ENCODE measurements around the gene KRT7.

KRT7 gene

GRCh38 chr12:52225752-52226151, 7.3 kb upstream of the KRT7 start:
- no peak for DNase-seq (ENCODE audit: low read depth)
- H3K4me3 ChIP-seq (ENCODE audit: low read depth, low read length), result no peak overlapping the region
- no peak for TF ChIP-seq CTCF (conservative IDR thresholded peaks at IDR 0.05; ENCODE audit: low read depth, low read length)

- peak; percentile 73 for DNase-seq (ENCODE audit: low read depth)
- H3K4me3 ChIP-seq (ENCODE audit: low read depth, low read length), result no peak overlapping the region
- TF ChIP-seq CTCF (conservative IDR thresholded peaks at IDR 0.05; ENCODE audit: low read depth, low read length), result no peak
Observed at GRCh38 chr12:52226446-52226845, 6.6 kb upstream of the KRT7 start.

- TF ChIP-seq CTCF (conservative IDR thresholded peaks at IDR 0.05; ENCODE audit: low read depth, low read length), result no peak
- H3K4me3 ChIP-seq (ENCODE audit: low read depth, low read length), result no peak overlapping the region
- DNase-seq (ENCODE audit: low read depth), result no peak
Observed at GRCh38 chr12:52227606-52228166, 5.4 kb upstream of the KRT7 start.

GRCh38 chr12:52228366-52228765, 4.7 kb upstream of the KRT7 start:
- DNase-seq (ENCODE audit: low read depth), result no peak
- H3K4me3 ChIP-seq (ENCODE audit: low read depth, low read length), result no peak overlapping the region
- no peak for TF ChIP-seq CTCF (conservative IDR thresholded peaks at IDR 0.05; ENCODE audit: low read depth, low read length)

GRCh38 chr12:52228931-52229330, 4.1 kb upstream of the KRT7 start:
- no peak for DNase-seq (ENCODE audit: low read depth)
- no peak for TF ChIP-seq CTCF (conservative IDR thresholded peaks at IDR 0.05; ENCODE audit: low read depth, low read length)
- H3K4me3 ChIP-seq (ENCODE audit: low read depth, low read length), result no peak overlapping the region

GRCh38 chr12:52229836-52230343, 3.2 kb upstream of the KRT7 start:
- no peak overlapping the region for H3K4me3 ChIP-seq (ENCODE audit: low read depth, low read length)
- no peak for TF ChIP-seq CTCF (conservative IDR thresholded peaks at IDR 0.05; ENCODE audit: low read depth, low read length)
- no peak for DNase-seq (ENCODE audit: low read depth)

Data from choroid plexus epithelial cell (primary cell).